Inflammatory macrophage treated with lipopolysaccharide for 4 hours (primary cell): ENCODE results near the gene SMIM5.

Experiments
- DNase-seq: peaks from one replicate; pipeline ENCODE4 v3.0.0-alpha.2; 2020

Gene SMIM5

GRCh38 chr17:75642182-75642783 is 9.0 kb downstream of the SMIM5 start:
- peak; percentile 27 for DNase-seq

GRCh38 chr17:75642784-75643642 is 9.8 kb downstream of the SMIM5 start:
- no peak for DNase-seq

GRCh38 chr17:75643643-75644017 is 10.4 kb downstream of the SMIM5 start:
- no peak for DNase-seq

- DNase-seq: no peak
Measured at GRCh38 chr17:75645501-75645888, 12.3 kb downstream of the SMIM5 start.

- peak; percentile 56 for DNase-seq
Measured at GRCh38 chr17:75645889-75646637, 12.8 kb downstream of the SMIM5 start.

- no peak for DNase-seq
Measured at GRCh38 chr17:75646638-75646992, 13.4 kb downstream of the SMIM5 start.

- no peak for DNase-seq
Measured at GRCh38 chr17:75647061-75647460, 13.8 kb downstream of the SMIM5 start.

- DNase-seq: no peak
Measured at GRCh38 chr17:75647921-75648320, 14.7 kb downstream of the SMIM5 start.

GRCh38 chr17:75649687-75650086 is 16.5 kb downstream of the SMIM5 start:
- DNase-seq: no peak

- DNase-seq: no peak
Measured at GRCh38 chr17:75650874-75651273, 17.6 kb downstream of the SMIM5 start.

- no peak for DNase-seq
Measured at GRCh38 chr17:75652341-75652740, 19.1 kb downstream of the SMIM5 start.

- peak; percentile 25 for DNase-seq
Measured at GRCh38 chr17:75652934-75653549, 19.8 kb downstream of the SMIM5 start.

GRCh38 chr17:75654176-75654575 is 20.9 kb downstream of the SMIM5 start:
- no peak for DNase-seq

GRCh38 chr17:75658237-75658636 is 25.0 kb downstream of the SMIM5 start:
- no peak for DNase-seq

- no peak for DNase-seq
Measured at GRCh38 chr17:75661531-75661930, 28.3 kb downstream of the SMIM5 start.

GRCh38 chr17:75662511-75662910 is 29.3 kb downstream of the SMIM5 start:
- DNase-seq: no peak

GRCh38 chr17:75664099-75664549 is 30.9 kb downstream of the SMIM5 start:
- DNase-seq: no peak

- no peak for DNase-seq
Measured at GRCh38 chr17:75665981-75666380, 32.7 kb downstream of the SMIM5 start.

GRCh38 chr17:75666959-75667790 is 33.9 kb downstream of the SMIM5 start, which contains the start of the genes RECQL5 and SAP30BP:
Gene RECQL5 (minus strand): TSS chr17:75667154. CDS start chr17:75666557, 597 bp downstream.
Gene SAP30BP (plus strand): TSS chr17:75667338. CDS start chr17:75667373, 35 bp downstream.
- peak; percentile 99 for DNase-seq

- DNase-seq: peak; percentile 14
Measured at GRCh38 chr17:75667825-75668224, 34.6 kb downstream of the SMIM5 start.

GRCh38 chr17:75668489-75668888 is 35.3 kb downstream of the SMIM5 start:
- no peak for DNase-seq

- DNase-seq: no peak
Measured at GRCh38 chr17:75670868-75671267, 37.6 kb downstream of the SMIM5 start.
